ENCODE measurements around the gene RNPEPL1.

Gene RNPEPL1

GRCh38 chr2:240586198-240586918 is 18.1 kb downstream of the RNPEPL1 start, which contains the start of gene CAPN10:
Gene CAPN10, plus strand, starts transcription at chr2:240586734. Its CDS starts 178 bp downstream, at chr2:240586912.
- Mint-ChIP-seq H3K27me3 (ENCODE audit: low read depth, poor library complexity) (peaks cover 3% of the 10 kb centered on the region), H3K4me1 (peaks cover 37% of the 10 kb centered on the region), H3K4me3 (peak within 1 kb of the TSS; percentile 99), H3K27ac (peak within 1 kb of the TSS; percentile 97), H3K36me3 (ENCODE audit: low read depth) (peaks cover 24% of the 10 kb centered on the region), H3K9me3 (peaks cover 10% of the 10 kb centered on the region)
- TF ChIP-seq, protein P1, sequence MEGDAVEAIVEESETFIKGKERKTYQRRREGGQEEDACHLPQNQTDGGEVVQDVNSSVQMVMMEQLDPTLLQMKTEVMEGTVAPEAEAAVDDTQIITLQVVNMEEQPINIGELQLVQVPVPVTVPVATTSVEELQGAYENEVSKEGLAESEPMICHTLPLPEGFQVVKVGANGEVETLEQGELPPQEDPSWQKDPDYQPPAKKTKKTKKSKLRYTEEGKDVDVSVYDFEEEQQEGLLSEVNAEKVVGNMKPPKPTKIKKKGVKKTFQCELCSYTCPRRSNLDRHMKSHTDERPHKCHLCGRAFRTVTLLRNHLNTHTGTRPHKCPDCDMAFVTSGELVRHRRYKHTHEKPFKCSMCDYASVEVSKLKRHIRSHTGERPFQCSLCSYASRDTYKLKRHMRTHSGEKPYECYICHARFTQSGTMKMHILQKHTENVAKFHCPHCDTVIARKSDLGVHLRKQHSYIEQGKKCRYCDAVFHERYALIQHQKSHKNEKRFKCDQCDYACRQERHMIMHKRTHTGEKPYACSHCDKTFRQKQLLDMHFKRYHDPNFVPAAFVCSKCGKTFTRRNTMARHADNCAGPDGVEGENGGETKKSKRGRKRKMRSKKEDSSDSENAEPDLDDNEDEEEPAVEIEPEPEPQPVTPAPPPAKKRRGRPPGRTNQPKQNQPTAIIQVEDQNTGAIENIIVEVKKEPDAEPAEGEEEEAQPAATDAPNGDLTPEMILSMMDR (IDR thresholded peaks at IDR 0.05): no peak
- DNase-seq: peak; percentile 97

DNA sequence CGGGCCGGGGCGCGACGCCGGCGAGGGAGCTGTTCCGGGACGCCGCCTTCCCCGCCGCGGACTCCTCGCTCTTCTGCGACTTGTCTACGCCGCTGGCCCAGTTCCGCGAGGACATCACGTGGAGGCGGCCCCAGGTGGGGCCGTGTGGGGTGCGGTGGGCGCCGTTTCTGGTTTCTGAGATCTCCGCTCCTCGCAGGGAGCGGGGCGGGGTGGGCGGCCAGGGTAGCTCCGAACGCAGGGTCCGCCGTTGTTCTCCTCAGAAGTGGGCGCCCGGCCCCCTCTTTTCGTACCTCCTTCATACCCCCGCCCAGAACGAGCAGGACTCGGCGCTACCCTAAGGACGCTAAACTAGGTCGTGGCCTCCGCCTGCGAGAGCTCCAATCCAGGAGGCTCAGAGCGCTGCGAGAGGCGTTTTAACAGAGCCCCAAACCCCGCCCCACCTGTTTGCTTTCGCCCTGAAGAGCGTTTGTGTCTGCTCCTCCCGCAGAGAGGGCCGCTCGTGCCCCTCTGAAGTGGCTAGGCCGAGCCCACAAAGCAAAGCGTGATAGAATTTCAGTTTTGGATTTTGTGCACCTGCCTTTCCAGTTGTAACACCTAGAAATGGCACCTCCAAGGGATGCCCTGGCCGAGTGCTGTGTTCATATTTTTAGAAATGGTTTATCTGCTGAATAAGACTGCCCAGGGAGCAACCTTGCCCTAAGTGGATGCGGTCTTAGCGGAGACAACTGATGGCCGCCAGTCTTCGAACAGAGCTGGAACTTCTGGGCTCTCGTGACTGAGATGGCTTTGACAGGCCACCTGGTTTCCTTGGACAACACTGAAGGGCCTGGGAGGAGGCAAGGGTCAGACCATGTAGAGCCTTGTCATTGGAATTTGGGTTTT is 18.9 kb downstream of the RNPEPL1 start:
- Mint-ChIP-seq H3K9me3 (peaks cover 2% of the 10 kb centered on the region), H3K4me1 (peaks cover 37% of the 10 kb centered on the region), H3K4me3 (peak overlapping the region; percentile 92), H3K27ac (no peak overlapping the region), H3K27me3 (ENCODE audit: low read depth, poor library complexity) (peaks cover 3% of the 10 kb centered on the region), H3K36me3 (ENCODE audit: low read depth) (peaks cover 16% of the 10 kb centered on the region)
- TF ChIP-seq, protein P1 (IDR thresholded peaks at IDR 0.05): no peak
- DNase-seq: peak; percentile 50

DNA sequence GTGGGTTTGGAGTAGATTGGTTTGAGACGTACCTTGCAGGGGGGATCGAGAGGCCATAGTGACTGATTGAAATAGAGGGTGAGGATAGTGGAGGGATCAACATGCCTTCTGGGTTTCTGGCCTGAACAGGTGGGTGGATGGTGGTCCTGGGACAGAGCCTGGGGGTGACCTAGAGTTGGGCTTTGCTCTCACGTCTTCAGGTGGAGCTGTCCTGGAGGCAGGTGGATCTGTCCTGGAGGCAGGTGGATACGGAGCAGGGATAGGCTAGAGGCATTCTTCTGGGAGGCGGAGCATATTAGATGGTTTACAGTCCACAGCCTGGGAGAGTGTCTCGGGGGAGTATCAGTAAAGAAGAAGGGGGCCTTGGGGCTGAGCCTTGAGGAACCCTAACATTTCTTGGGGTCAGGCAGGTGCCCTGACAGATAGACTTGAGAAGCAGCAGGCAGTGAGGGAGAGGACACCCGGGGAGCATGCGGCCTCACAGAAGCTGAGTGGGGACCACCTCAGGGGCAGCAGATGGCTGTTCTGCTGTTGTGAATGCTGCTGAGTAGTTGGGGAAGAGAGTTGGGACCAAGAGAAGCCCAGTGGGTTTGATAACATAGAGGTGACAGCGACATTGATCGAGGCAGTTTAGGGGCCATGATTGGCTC is 19.8 kb downstream of the RNPEPL1 start:
- TF ChIP-seq, protein P1 (IDR thresholded peaks at IDR 0.05): no peak
- Mint-ChIP-seq H3K4me1 (peaks cover 37% of the 10 kb centered on the region), H3K4me3 (peak overlapping the region; percentile 92), H3K9me3 (no peaks in the 10 kb centered on the region), H3K27ac (no peak overlapping the region), H3K36me3 (ENCODE audit: low read depth) (peaks cover 7% of the 10 kb centered on the region), H3K27me3 (ENCODE audit: low read depth, poor library complexity) (peaks cover 3% of the 10 kb centered on the region)
- no peak for DNase-seq

DNA sequence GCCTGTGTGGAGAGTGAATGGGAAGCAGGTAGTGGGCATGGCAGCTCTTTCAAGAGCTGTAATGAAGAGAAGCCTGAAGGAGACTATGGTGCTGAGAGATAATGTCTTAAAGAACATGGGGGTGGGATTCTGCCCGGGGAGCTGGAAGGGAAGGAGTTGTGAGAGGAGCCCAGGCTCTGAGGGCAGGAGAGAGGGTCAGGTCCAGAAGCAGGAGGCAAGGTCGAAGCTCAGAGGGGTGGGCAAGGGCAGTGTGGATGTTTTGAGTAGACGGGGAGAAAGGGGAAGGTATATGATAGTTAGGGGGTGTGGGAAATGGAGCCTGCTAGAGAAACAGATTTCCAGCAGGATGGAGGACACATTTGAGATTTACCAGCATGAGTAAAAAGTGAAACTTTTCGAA is 20.4 kb downstream of the RNPEPL1 start:
- H3K27ac Mint-ChIP-seq: no peak overlapping the region
- H3K9me3 Mint-ChIP-seq: no peaks in the 10 kb centered on the region
- TF ChIP-seq, protein P1 (IDR thresholded peaks at IDR 0.05): no peak
- H3K36me3 Mint-ChIP-seq (ENCODE audit: low read depth): peaks cover 4% of the 10 kb centered on the region
- no peak for DNase-seq
- H3K4me1 Mint-ChIP-seq: peaks cover 37% of the 10 kb centered on the region
- H3K27me3 Mint-ChIP-seq (ENCODE audit: low read depth, poor library complexity): peaks cover 3% of the 10 kb centered on the region
- H3K4me3 Mint-ChIP-seq: peak overlapping the region; percentile 92

DNA sequence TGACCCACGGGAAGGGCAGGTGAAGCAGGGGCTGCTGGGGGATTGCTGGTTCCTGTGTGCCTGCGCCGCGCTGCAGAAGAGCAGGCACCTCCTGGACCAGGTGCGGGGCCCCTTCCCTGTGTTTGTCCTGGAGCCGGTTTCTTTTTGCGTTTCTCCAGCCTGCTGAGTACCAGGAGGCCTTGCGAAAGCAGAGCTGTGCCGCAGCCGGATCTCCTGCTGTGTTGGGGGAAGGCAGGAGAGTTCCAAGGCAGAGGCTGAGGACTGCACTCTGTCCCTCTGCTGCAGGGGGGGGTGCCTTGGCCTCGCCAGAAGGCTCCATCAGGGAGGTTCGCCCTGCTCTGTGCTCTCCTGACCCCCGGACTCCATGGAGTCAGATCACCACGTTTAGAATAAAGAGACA is 21.1 kb downstream of the RNPEPL1 start:
- H3K36me3 Mint-ChIP-seq (ENCODE audit: low read depth): peaks cover 4% of the 10 kb centered on the region

More for the DNA sequence above, 21.1 kb downstream of the RNPEPL1 start:
- no peak for DNase-seq
- Mint-ChIP-seq H3K27ac (no peak overlapping the region), H3K4me3 (no peak overlapping the region), H3K27me3 (ENCODE audit: low read depth, poor library complexity) (peaks cover 3% of the 10 kb centered on the region), H3K9me3 (no peaks in the 10 kb centered on the region), H3K4me1 (peaks cover 35% of the 10 kb centered on the region)
- TF ChIP-seq, protein P1 (IDR thresholded peaks at IDR 0.05): no peak

Measured in nephron progenitor cell (in vitro differentiated cells).